Measurements from ENCODE around the gene RFC5. TPM values are rescaled to one million over a fixed set of nuclear protein-coding genes. Genes with fewer than 3 reads are reported as not detected.

RFC5 gene
- total and polyA plus RNA-seq, 2 of the 13 experiments (the other 11 are each of a cell fraction or from before 2014, with no cell fraction given) = 16.8 to 51.4 TPM

DNA sequence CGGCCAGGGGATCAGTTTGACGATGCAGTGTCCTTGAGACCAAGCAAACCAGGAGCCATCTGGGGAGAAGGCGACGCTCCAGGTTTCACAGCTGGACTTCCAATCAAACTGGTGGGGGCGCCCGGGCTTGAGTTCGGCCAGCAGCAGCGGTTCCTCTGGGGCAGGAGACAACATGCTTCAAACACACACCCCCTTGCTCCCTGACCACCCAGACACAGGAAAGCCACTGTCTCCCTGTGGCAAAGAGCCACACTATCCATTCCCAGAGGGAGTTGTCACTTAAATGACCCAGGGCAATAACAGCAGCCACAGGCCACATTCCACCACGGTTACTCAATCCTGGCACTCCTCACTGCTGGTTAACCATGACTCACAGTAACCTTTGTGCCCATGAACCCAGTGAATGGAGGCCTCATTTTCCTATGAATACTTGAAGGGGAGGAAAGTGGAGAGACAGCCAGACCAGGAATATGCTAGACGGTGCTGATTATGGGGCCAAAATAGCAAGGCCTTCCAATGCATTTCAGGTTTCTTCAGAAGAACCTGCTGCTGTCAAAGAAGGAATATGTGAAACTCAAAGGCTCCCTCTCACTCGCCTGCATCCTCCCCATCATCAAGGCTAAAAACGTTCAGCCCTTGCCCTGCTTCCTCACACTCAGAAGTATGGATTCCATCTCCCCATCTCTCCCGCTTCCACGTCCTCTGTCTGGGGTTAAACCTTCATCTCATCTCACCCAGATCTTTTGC is 36.0 kb downstream of the RFC5 start (continued):
- TF ChIP-seq, protein P1, sequence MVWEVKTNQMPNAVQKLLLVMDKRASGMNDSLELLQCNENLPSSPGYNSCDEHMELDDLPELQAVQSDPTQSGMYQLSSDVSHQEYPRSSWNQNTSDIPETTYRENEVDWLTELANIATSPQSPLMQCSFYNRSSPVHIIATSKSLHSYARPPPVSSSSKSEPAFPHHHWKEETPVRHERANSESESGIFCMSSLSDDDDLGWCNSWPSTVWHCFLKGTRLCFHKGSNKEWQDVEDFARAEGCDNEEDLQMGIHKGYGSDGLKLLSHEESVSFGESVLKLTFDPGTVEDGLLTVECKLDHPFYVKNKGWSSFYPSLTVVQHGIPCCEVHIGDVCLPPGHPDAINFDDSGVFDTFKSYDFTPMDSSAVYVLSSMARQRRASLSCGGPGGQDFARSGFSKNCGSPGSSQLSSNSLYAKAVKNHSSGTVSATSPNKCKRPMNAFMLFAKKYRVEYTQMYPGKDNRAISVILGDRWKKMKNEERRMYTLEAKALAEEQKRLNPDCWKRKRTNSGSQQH (CRISPR knock-in tag; IDR thresholded peaks at IDR 0.05; ENCODE audit: low read depth) = peak; percentile 89
- TF ChIP-seq CBX5 (CRISPR knock-in tag; IDR thresholded peaks at IDR 0.05; ENCODE audit: borderline replicate concordance) (peak; percentile 95; the same call in 1 of the 2 replicates), ZKSCAN8 (CRISPR knock-in tag; IDR thresholded peaks at IDR 0.05; ENCODE audit: borderline replicate concordance) (peak; percentile 93), NR2C2 (CRISPR knock-in tag; IDR thresholded peaks at IDR 0.05; ENCODE audit: borderline replicate concordance) (peak; percentile 86), NR2F6 (IDR thresholded peaks at IDR 0.05) (peak; percentile 80), NR2F6 (CRISPR knock-in tag; IDR thresholded peaks at IDR 0.05) (peak; percentile 94), ZNF350 (CRISPR knock-in tag; IDR thresholded peaks at IDR 0.05; ENCODE audit: borderline replicate concordance, low read depth) (peak; percentile 95), ZNF326 (CRISPR knock-in tag; IDR thresholded peaks at IDR 0.05; ENCODE audit: borderline replicate concordance) (no peak), KDM1A (CRISPR knock-in tag; IDR thresholded peaks at IDR 0.05) (peak; percentile 85), TCF7 (IDR thresholded peaks at IDR 0.05; ENCODE audit: low read depth) (no peak), CHD2 (IDR thresholded peaks at IDR 0.05; ENCODE audit: low read depth, low read length) (no peak; the same call in 1 of the 2 replicates)
- TF ChIP-seq, protein P2, sequence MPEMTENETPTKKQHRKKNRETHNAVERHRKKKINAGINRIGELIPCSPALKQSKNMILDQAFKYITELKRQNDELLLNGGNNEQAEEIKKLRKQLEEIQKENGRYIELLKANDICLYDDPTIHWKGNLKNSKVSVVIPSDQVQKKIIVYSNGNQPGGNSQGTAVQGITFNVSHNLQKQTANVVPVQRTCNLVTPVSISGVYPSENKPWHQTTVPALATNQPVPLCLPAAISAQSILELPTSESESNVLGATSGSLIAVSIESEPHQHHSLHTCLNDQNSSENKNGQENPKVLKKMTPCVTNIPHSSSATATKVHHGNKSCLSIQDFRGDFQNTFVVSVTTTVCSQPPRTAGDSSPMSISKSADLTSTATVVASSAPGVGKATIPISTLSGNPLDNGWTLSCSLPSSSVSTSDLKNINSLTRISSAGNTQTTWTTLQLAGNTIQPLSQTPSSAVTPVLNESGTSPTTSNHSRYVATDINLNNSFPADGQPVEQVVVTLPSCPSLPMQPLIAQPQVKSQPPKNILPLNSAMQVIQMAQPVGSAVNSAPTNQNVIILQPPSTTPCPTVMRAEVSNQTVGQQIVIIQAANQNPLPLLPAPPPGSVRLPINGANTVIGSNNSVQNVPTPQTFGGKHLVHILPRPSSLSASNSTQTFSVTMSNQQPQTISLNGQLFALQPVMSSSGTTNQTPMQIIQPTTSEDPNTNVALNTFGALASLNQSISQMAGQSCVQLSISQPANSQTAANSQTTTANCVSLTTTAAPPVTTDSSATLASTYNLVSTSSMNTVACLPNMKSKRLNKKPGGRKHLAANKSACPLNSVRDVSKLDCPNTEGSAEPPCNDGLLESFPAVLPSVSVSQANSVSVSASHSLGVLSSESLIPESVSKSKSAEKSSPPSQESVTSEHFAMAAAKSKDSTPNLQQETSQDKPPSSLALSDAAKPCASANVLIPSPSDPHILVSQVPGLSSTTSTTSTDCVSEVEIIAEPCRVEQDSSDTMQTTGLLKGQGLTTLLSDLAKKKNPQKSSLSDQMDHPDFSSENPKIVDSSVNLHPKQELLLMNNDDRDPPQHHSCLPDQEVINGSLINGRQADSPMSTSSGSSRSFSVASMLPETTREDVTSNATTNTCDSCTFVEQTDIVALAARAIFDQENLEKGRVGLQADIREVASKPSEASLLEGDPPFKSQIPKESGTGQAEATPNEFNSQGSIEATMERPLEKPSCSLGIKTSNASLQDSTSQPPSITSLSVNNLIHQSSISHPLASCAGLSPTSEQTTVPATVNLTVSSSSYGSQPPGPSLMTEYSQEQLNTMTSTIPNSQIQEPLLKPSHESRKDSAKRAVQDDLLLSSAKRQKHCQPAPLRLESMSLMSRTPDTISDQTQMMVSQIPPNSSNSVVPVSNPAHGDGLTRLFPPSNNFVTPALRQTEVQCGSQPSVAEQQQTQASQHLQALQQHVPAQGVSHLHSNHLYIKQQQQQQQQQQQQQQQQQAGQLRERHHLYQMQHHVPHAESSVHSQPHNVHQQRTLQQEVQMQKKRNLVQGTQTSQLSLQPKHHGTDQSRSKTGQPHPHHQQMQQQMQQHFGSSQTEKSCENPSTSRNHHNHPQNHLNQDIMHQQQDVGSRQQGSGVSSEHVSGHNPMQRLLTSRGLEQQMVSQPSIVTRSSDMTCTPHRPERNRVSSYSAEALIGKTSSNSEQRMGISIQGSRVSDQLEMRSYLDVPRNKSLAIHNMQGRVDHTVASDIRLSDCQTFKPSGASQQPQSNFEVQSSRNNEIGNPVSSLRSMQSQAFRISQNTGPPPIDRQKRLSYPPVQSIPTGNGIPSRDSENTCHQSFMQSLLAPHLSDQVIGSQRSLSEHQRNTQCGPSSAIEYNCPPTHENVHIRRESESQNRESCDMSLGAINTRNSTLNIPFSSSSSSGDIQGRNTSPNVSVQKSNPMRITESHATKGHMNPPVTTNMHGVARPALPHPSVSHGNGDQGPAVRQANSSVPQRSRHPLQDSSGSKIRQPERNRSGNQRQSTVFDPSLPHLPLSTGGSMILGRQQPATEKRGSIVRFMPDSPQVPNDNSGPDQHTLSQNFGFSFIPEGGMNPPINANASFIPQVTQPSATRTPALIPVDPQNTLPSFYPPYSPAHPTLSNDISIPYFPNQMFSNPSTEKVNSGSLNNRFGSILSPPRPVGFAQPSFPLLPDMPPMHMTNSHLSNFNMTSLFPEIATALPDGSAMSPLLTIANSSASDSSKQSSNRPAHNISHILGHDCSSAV (CRISPR knock-in tag; IDR thresholded peaks at IDR 0.05; ENCODE audit: borderline replicate concordance) = no peak
- TF ChIP-seq, protein P3, sequence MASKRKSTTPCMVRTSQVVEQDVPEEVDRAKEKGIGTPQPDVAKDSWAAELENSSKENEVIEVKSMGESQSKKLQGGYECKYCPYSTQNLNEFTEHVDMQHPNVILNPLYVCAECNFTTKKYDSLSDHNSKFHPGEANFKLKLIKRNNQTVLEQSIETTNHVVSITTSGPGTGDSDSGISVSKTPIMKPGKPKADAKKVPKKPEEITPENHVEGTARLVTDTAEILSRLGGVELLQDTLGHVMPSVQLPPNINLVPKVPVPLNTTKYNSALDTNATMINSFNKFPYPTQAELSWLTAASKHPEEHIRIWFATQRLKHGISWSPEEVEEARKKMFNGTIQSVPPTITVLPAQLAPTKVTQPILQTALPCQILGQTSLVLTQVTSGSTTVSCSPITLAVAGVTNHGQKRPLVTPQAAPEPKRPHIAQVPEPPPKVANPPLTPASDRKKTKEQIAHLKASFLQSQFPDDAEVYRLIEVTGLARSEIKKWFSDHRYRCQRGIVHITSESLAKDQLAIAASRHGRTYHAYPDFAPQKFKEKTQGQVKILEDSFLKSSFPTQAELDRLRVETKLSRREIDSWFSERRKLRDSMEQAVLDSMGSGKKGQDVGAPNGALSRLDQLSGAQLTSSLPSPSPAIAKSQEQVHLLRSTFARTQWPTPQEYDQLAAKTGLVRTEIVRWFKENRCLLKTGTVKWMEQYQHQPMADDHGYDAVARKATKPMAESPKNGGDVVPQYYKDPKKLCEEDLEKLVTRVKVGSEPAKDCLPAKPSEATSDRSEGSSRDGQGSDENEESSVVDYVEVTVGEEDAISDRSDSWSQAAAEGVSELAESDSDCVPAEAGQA (IDR thresholded peaks at IDR 0.05; ENCODE audit: low read depth) = no peak
- TF ChIP-seq, protein P3 (CRISPR knock-in tag; IDR thresholded peaks at IDR 0.05; ENCODE audit: borderline replicate concordance) = no peak
